HCT116 (cell line): ENCODE measurements around the gene AMPD3. TPM values are rescaled to one million over a fixed set of nuclear protein-coding genes. Genes with fewer than 3 reads are reported as not detected.

Experiments
- ATAC-seq: fragments of 200-7000 bp; cut with Tn5 transposase; 2 replicates; pipeline ENCODE4 v1.9.1; 2020; ENCODE audit warnings: mild to moderate bottlenecking, moderate library complexity
- BruUV-seq: library from RNA; stranded (reverse); fragments of 400-500 nt; replicated peaks from 2 replicates; lab custom pipeline; 2021; lab: Mats Ljungman, UMichigan
- CTCF ChIA-PET: fragments of 300-600 bp; sonication (Branson Sonifier 250); formaldehyde crosslinking; loops from one replicate; lab custom pipeline; 2021; ENCODE audit warnings: antibody characterized with exemption; lab: Charles Lee
- POLR2A ChIA-PET: fragments of 300-600, 350-600 bp; sonication (Branson Sonifier 250); formaldehyde crosslinking; loops from one replicate; lab custom pipeline; 2021; ENCODE audit warnings: antibody characterized with exemption; lab: Charles Lee
- RAD21 ChIA-PET, 2 experiments: fragments of 300-600 bp; sonication (Branson Sonifier 250); formaldehyde crosslinking; loops; one replicate each; lab custom pipeline; 2023; ENCODE audit warnings: low total read pairs in 2 of 2; ENCODE audit not compliant: uncharacterized antibody in 2 of 2, unreplicated experiment in 2 of 2, low non-redundant PET in 1 of 2; lab: Charles Lee
- DNase-seq: peaks from one replicate; pipeline ENCODE4 v3.0.0-alpha.2; 2010; ENCODE audit warnings: low read depth, low spot score
- H2AFZ ChIP-seq: fragments of 200-600 bp; shearing (Covaris generic), sonication (generic); 2 replicates; pipeline ENCODE4 v1.6.1; 2017; ENCODE audit warnings: low read depth, mixed run types, mixed read lengths, antibody characterized with exemption, low read length; ENCODE audit not compliant: poor library complexity, severe bottlenecking
- H3K27ac ChIP-seq: 2 replicates; pipeline ENCODE4 v1.5.1; 2012; ENCODE audit warnings: low read depth, low read length
- H3K27me3 ChIP-seq: fragments of 200-600 bp; sonication (generic); 2 replicates; pipeline ENCODE4 v1.6.1; 2016; ENCODE audit warnings: mixed run types, low read length, mixed read lengths; ENCODE audit not compliant: insufficient read depth
- H3K36me3 ChIP-seq, 2 experiments: fragments of 200-500 bp in 1 of 2; fragments of 200-600 bp in 1 of 2; sonication (Bioruptor generic) in 1 of 2; sonication (generic) in 1 of 2; 2 replicates each; pipeline versions ENCODE4 v1.5.1 to v1.6.1; 2014 to 2016; ENCODE audit warnings: low read length in 2 of 2, inconsistent platforms in 1 of 2, mixed read lengths in 1 of 2, mixed run types in 1 of 2; ENCODE audit not compliant: insufficient read depth in 2 of 2, control insufficient read depth in 1 of 2
- H3K4me1 ChIP-seq, 2 experiments: fragments of 200-600 bp in 1 of 2; sonication (generic) in 1 of 2; 2 replicates each; pipeline versions ENCODE4 v1.5.1 to v1.6.1; 2012 to 2017; ENCODE audit warnings: low read length in 2 of 2, inconsistent platforms in 1 of 2, mild to moderate bottlenecking in 1 of 2, mixed read lengths in 1 of 2, mixed run types in 1 of 2, moderate library complexity in 1 of 2; ENCODE audit not compliant: insufficient read depth in 2 of 2, control insufficient read depth in 1 of 2
- H3K4me2 ChIP-seq: fragments of 200-600 bp; sonication (generic); 2 replicates; pipeline ENCODE4 v1.6.1; 2017; ENCODE audit warnings: mixed run types, low read length, mixed read lengths
- H3K4me3 ChIP-seq, 2 experiments: fragments of 200-600 bp in 1 of 2; sonication (generic) in 1 of 2; replicated peaks in 1 of 2; 2 replicates each; pipeline ENCODE4 v1.5.1; 2011 to 2016; ENCODE audit warnings: low read length in 2 of 2, control low read depth in 1 of 2, low read depth in 1 of 2, mild to moderate bottlenecking in 1 of 2, mixed read lengths in 1 of 2, mixed run types in 1 of 2
- H3K79me2 ChIP-seq: fragments of 200-600 bp; sonication (generic); 2 replicates; pipeline ENCODE4 v1.6.1; 2017; ENCODE audit warnings: mild to moderate bottlenecking, mixed run types, low read length, moderate library complexity, mixed read lengths; ENCODE audit not compliant: insufficient read depth
- H3K9ac ChIP-seq: fragments of 200-600 bp; sonication (generic); 2 replicates; pipeline ENCODE4 v1.6.1; 2016; ENCODE audit warnings: low read length, mixed read lengths
- H3K9me2 ChIP-seq: fragments of 200-600 bp; sonication (generic), shearing (Covaris generic); 2 replicates; pipeline ENCODE4 v1.6.1; 2017; ENCODE audit warnings: mixed run types, mild to moderate bottlenecking, moderate library complexity; ENCODE audit not compliant: insufficient read depth
- H3K9me3 ChIP-seq, 2 experiments: fragments of 200-500 bp in 1 of 2; fragments of 200-600 bp in 1 of 2; sonication (Bioruptor generic) in 1 of 2; sonication (generic) in 1 of 2; 2 replicates each; pipeline ENCODE4 v1.6.1; 2014 to 2017; ENCODE audit warnings: low read length in 2 of 2, mixed read lengths in 2 of 2, inconsistent platforms in 1 of 2, low read depth in 1 of 2, mild to moderate bottlenecking in 1 of 2, mixed run types in 1 of 2, moderate library complexity in 1 of 2; ENCODE audit not compliant: control insufficient read depth in 1 of 2, insufficient read depth in 1 of 2
- H4K20me1 ChIP-seq: fragments of 200-600 bp; sonication (generic), shearing (Covaris generic); 2 replicates; pipeline ENCODE4 v1.6.1; 2017; ENCODE audit warnings: mixed run types, mild to moderate bottlenecking, moderate library complexity; ENCODE audit not compliant: insufficient read depth
- ATF3 ChIP-seq: IDR thresholded peaks from 2 replicates; pipeline ENCODE4 v1.6.1; 2012
- CTCF ChIP-seq, 3 experiments: fragments of 200-600 bp in 1 of 3; sonication (generic) in 1 of 3; IDR thresholded peaks in 2 of 3; conservative IDR thresholded peaks in 1 of 3; 2 replicates each; pipeline ENCODE4 v1.5.1; 2012 to 2017; ENCODE audit warnings: low read depth in 2 of 3, low read length in 2 of 3, antibody characterized with exemption in 1 of 3, borderline replicate concordance in 1 of 3, control low read depth in 1 of 3, mild to moderate bottlenecking in 1 of 3, mixed read lengths in 1 of 3, mixed run types in 1 of 3, moderate library complexity in 1 of 3; ENCODE audit not compliant: insufficient read depth in 1 of 3
- ELF1 ChIP-seq: IDR thresholded peaks from 2 replicates; pipeline ENCODE4 v1.6.1; 2012; ENCODE audit warnings: low read depth, borderline replicate concordance
- JUND ChIP-seq: IDR thresholded peaks from 2 replicates; pipeline ENCODE4 v1.6.1; 2012
- MAX ChIP-seq: IDR thresholded peaks from 2 replicates; pipeline ENCODE4 v1.6.1; 2012
- REST ChIP-seq: IDR thresholded peaks from 2 replicates; pipeline ENCODE4 v1.6.1; 2012; ENCODE audit warnings: low read depth
- SIN3A ChIP-seq: IDR thresholded peaks from 2 replicates; pipeline ENCODE4 v1.6.1; 2012; ENCODE audit warnings: low read depth
- SRF ChIP-seq: IDR thresholded peaks from 2 replicates; pipeline ENCODE4 v1.6.1; 2012; ENCODE audit warnings: low read depth
- TCF7L2 ChIP-seq: IDR thresholded peaks from 2 replicates; pipeline ENCODE4 v1.7.0; 2011; ENCODE audit warnings: borderline replicate concordance, inconsistent platforms; ENCODE audit not compliant: insufficient read depth, insufficient read length; ENCODE audit errors: extremely low read depth
- ZFX ChIP-seq: fragments of 450-650 bp; IDR thresholded peaks from 2 replicates; pipeline ENCODE4 v1.6.1; 2017
- ZNF274 ChIP-seq: fragments of 200-500 bp; sonication (Bioruptor generic); IDR thresholded peaks from 2 replicates; pipeline ENCODE4 v1.6.1; 2014; ENCODE audit warnings: mild to moderate bottlenecking, low read depth, low read length, inconsistent platforms
- intact Hi-C: fragments of 100-400 bp; cut with micrococcal nuclease; formaldehyde crosslinking; loops from 2 replicates; pipeline ENCODE4 v1.10.0; 2022
- total RNA-seq: library from RNA; stranded (reverse); gene quantifications from one replicate; pipeline ENCODE4 v1.2.1, GENCODE V29; 2021; ENCODE audit not compliant: unreplicated experiment

AMPD3 gene
- total RNA-seq, 1 experiment from 2014 or later, result 25.9 TPM

- no peak overlapping the region for H2AFZ ChIP-seq
- no peaks in the 10 kb centered on the region for H3K36me3 ChIP-seq
- TF ChIP-seq ELF1 (no peak), SIN3A (no peak), JUND (no peak), REST (no peak), CTCF (IDR thresholded peaks at IDR 0.05 in 2 of 3, conservative IDR thresholded peaks at IDR 0.05 in 1 of 3; ENCODE audit: borderline replicate concordance in 1 of 3, insufficient read depth in 1 of 3, low read depth in 2 of 3, low read length in 2 of 3) (no peak), ZNF274 (no peak), SRF (no peak), TCF7L2 (no peak), ZFX (no peak), ATF3 (no peak), MAX (no peak)
- DNase-seq, result no peak
- ChIA-PET CTCF (interaction anchor here (0.9 to 1.5 kb wide), 2 partner anchors 10 to 52 kb away, joined by 4 read pairs; no protein-coding TSS in a partner anchor), POLR2A (interaction anchor here (1.4 kb wide), 1 partner anchor 33 kb away, joined by 3 read pairs; no protein-coding TSS in a partner anchor), RAD21 (no interaction called here)
- no peak overlapping the region for H3K4me3 ChIP-seq
- no peaks in the 10 kb centered on the region for H3K9me2 ChIP-seq
- H3K4me1 ChIP-seq, result peaks cover 0 to 16% of the 10 kb centered on the region in 2 experiments; a peak in 2 of 4 replicates
- ATAC-seq, result no peak
- no peak overlapping the region for H3K27ac ChIP-seq
- H3K9ac ChIP-seq, result no peak overlapping the region
- no peaks in the 10 kb centered on the region for H3K27me3 ChIP-seq
- H4K20me1 ChIP-seq, result no peaks in the 10 kb centered on the region
- BruUV-seq, result no TSS peak
- no peak overlapping the region for H3K4me2 ChIP-seq
- 0 out of 4 replicates have a peak, but pooled peaks cover 0 to 3% of the 10 kb centered on the region in 2 experiments for H3K9me3 ChIP-seq
- no peaks in the 10 kb centered on the region for H3K79me2 ChIP-seq
- intact Hi-C loops, result no loop called here
Measured at GRCh38 chr11:10418950-10419310, 36.1 kb upstream of the AMPD3 start.
